Measurements from ENCODE around the gene SYF2.

- TF ChIP-seq POLR2A (IDR thresholded peaks at IDR 0.05; ENCODE audit: low read length) (no peak), GATA1 (IDR thresholded peaks at IDR 0.05; ENCODE audit: low read depth, low read length) (no peak)
Measured at GRCh38 chr1:25198663-25199252, 33.5 kb downstream of the SYF2 start.

Data from erythroblast (primary cell).